CD4-positive, alpha-beta T cell treated with Interleukin-4 for 4 hours (primary cell): Measurements from ENCODE around the gene ZNF488.
"Not testable (repeated sequence)": the region's sequence is repeated elsewhere in the genome, so short reads cannot be mapped to it uniquely, and the experiment has no call there.

Experiments
- DNase-seq: peaks from one replicate; pipeline ENCODE4 v3.0.0-alpha.2; 2020

Gene ZNF488

DNA sequence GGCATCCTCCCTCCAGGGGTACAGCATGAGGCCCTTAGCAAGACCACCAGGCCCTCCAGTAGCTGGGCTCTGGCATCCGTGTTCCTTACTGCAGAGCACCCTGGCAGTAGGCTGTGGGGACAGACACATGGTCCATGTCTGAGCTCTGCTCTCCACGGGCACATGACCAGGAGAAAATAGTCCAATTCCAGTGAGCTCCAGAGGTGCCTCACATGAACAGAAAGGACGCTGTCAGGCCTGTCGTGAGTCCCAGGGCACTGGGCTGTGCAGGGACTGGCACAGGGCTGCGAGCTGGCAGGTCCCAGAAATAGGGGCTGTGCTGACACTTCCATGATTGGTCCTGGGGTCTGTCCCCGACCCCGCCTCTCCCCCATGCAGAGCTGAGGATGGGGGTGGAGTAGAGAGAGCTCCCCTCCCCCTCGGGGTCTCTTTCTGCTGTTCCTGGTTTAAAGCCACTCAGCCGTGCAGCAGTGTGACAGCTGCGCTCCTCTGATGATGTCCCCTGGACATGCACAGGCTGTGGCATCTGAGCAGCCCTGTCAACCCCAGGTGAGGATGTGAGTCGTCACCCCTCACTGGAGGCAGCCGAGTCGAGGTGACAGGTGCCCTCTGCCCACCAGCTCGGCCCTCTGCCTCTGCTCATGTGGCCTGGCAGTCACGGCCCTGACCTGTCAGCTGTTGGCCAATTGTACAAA, 25.2 kb upstream of the ZNF488 start:
- no peak for DNase-seq

DNA sequence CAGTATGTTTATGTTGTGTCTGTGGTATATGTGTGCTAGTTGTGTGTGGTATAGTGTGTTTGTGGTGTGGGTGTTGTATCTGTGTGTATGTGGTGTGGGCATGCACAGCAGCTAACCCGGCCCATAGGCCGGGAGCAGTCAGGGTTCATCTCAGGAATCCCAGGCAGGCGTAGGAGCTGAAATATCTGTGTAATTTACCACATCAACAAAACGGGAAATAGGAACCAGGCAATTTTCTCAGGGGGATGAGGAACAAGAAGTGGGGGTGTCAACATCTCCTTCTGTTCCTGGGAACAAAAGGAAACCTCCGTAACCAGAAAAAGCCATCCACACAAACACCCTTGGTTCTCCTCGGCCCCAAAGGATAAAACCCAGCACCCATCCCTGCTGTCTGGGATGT, 24.5 kb upstream of the ZNF488 start:
- no peak for DNase-seq

DNA sequence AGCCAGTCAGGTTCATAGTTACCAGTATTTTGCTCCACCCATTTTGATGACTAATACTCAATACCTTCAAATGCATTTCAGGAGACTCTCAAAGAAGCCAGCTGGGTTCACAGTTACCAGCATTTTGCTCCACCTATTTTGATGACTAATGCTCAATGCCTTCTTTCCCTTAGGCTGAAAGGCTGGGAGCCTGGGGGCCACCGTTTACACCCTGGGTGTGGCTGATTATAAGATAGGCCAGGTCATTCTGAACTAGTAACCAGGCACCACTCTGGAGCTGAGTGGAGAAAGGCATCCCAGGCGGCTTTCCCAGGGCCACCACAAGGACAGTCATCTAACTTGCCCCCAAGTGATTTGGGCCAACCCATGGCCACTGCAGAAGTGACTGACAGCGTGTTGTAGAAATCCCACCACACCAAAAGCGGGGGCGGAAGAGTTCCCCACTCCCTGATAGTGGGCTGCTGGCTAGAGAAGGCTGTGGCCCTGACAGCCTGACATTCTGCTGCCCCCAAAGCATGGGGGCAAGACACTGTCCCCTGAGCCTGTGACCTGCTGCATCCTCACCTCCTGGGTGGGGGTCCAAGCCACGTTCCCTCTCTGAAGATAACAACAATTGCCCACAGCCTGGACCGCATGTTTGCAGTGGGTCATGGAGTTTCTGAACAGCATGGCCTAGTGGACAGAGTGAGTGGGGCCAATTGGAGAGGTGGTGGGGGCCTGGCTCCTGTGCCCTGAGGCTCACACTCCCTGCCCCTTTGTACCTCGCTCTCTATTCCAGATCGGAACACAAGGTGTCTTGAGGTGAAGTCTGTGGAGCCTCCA, 23.0 kb upstream of the ZNF488 start:
- no peak for DNase-seq

DNA sequence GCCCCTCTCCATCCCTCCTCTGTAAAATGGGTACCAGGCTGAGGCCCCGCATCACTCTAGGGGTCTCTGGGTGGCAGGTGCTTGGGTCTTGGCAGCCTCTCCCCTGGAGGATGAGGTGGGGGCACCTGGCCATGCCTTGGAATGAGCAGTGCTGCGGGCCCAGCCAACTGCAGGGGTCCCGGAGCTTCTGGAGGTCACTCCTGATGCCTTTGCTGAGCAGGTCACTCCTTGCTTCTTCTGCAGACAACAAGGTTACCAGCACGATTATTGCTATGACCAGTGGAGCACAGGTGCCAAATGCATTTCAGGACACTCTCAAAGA, 22.4 kb upstream of the ZNF488 start:
- DNase-seq, result no peak

DNA sequence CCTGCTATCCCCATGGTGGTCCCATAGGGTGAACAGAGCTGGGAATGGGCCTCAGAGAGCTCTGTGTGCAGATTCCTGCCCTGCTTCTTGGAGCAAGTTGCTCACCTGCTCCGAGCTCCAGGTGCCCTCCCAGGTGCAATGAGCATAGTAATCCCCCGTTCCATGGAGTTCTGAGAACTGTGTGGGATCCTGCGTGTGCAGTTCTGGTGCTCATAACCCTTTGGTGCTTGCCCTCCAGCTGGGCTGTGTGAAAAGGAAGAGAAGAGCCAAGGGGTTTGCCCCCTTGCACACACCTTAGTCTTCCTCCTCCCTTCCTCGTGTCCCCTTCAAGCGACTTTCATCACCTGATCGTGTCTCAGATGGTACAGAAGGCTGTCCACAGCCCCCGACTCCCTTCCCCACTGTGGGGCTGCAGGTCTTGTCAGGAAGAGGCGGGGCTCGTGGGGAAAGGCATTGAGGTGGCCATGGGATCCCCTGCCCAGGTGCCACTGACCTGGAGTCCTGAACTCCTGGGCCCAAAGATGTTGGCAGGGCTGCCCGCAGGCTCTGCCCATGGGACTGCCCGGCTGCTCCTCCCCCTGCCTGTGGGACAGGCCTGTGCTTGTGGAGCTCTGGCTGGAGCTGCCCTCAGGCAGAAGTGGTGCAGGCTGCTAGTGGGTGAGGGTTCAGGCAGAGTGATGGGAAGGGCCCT, 21.9 kb upstream of the ZNF488 start:
- DNase-seq, result no peak

DNA sequence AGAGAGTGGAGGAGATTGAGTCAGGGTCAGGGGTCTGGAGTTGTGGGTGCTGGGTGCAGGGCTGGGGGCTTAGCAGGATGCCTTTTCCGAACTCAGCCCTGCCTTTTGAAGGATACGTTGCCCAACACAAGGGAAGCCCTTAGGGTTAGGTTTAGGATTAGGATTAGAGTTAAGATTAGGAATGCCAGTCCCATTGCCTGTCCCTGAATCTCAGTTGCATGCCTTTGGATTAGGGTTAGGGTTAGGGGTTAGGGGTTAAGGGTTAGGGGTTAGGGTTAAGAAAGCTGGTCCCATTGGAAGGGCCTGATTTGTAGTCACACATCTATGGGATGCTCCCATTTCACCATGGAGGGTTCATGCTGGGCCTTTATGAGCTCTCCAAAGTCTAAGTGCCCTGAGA, 20.8 kb upstream of the ZNF488 start:
- no peak for DNase-seq

DNA sequence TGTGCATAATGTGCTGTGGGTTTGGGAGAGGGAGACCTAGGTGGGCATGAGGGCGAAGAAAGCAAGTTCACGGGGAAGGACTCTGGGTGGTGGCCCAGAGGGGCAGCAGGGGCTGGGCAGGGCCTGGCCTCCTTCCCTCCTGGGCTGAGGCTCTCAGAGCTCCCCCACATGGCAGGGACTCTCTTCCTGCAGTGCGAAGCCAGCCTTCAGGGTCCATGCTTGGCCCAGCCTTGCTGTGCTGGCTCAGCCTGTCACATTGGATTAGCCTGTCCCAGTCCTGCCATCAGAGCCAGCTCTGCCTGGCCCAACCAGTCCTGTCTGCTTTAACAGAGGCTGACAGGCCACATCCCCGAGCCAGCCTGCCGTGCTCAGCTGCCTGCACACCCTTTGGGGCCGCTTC, 20.4 kb upstream of the ZNF488 start:
- DNase-seq, result no peak

DNA sequence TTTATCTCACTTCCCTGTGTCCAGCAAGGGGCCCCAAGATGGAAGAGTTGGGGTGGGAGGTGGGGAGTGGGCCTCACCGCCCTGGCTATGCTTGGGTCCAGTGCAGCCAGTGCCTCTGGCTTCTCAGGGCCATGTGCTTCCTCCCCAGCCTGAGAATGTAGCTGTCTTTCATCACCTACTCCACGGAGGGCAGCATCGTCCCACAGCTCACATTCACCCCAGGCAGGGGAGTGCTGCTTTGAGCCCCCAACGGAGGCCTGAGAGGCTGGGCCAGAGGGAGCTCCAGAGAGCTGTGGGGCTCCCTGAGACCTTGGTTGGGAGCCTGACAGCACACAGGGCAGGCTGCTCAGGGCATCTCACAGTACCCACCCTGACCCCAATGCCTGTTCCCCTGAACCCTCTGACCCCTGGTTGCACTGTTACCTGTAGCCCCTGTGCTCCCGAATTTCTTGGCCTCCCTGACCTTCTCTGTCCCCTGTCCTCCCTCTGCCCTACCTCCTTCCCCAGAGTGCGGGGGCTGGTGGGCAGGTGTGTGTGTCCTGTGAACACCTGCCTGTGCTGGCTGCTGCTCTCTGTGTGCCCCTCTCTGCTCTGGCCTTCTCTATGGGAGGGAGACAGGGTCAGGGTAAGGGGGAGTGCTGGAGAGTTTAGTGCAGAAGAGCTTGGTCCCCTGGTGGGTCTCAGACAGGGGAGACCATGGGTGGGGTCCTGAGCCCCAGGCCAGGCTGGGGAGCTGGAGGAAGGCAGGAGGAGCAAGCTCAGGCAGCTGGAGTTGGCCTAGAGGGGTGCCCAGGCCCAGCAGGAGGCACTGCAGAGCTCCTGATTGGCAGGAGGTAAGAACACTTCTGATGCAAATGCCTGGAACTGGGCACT, 19.6 kb upstream of the ZNF488 start:
- no peak for DNase-seq

DNA sequence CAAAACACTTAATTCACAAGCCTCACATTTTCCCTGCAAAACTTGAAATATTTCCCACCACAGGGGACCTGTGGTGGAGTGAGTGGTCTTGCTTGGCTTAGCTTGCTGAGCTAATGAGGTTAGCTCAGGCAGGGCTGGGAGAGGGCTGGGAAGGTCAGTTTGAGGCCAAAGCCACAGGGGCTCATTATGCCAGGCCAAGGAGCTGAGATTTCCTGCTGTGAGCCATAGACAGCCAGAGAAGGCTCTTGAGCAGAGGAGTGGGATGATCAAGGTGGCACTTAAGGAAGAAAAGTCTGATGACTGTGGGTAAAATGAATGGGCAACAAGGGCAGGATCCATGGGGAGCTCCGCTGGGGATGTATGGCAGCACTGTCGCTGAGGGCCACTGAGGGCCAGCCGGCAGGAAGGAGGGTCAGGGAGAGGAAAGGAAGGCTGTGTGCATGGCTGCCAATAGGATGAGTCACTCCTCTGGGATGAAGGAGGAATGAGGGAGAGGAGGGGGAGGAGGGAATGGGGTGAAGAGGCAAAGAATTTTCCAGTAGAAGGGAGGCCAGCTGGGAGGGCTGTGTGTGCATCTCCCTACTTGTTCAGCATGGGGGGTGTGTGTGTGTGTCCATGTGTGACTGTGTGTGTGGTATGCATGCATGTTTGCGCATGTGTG, 18.7 kb upstream of the ZNF488 start:
- no peak for DNase-seq

DNA sequence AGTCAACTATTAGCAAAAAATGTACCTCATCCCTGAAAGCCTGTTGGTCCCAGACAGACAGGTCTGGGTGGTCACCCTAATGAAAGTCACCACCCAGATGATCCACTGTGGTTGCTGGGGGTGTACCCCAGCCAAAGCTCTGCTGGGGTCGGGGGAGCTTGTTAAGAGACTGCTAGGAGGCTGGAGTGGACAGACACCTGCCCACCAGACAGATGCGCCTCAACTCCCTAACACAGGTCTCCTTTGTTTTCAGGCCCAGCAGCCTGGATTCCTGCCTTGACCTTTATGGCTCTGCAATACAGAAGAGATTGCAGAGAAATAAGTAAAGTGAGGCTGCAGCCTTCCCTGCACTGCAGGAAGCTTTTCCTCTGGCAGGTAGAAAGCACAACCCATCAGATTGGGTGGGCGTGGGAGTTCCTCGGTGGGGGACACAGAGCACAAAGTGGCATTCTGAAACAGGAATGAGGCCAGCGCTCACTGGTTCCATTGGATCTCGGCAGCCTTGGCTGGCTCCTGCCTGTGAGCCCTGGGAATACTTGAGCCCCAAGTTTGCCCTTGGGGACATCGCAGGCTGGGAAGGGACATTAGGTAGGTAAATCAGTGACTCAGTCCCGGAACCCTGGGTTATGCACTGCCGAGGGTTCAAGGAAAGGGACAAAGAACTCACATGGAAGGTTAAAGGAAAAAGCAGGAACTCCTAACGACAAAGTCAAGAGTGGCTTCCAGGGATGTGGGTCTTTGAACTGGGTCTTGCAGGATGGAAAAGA, 18.0 kb upstream of the ZNF488 start:
- DNase-seq, result no peak

DNA sequence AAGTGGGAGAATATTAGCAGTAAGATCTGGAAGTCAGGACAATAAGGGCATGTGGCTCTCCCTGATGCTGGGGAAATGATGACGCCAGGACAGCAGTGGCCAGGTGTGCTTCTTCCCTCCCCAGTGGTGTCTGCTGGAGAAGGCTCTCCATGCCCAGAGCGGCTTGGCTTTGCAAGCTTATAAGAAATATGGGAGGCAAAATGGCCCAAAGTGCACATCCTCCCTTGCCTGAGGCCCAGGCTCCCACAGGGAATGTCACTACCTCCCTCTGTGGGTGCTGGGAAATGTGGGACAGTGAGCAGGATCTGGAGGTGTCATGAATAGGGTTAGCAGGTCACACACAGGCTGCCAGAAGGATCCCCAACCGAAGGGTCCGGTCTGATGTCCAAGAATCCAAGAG, 17.1 kb upstream of the ZNF488 start:
- no peak for DNase-seq

DNA sequence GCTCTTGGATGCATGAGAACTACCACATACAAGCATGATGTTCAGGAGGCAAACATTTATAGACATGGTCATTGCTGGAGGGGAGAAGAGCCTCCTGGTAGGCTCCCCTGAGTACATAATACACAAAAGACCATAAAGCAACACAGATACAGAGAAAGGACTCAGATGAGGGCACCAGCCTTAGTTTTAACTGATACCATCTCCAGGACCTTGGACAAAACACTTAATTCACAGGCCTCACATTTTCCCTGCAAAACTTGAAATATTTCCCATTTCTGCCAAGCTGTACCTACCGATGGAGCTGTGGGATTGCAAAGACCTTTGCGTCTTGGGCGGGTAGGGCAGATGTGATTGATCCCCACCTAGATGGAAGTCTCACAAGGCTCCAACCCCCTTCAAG, 16.7 kb upstream of the ZNF488 start:
- no peak for DNase-seq

DNA sequence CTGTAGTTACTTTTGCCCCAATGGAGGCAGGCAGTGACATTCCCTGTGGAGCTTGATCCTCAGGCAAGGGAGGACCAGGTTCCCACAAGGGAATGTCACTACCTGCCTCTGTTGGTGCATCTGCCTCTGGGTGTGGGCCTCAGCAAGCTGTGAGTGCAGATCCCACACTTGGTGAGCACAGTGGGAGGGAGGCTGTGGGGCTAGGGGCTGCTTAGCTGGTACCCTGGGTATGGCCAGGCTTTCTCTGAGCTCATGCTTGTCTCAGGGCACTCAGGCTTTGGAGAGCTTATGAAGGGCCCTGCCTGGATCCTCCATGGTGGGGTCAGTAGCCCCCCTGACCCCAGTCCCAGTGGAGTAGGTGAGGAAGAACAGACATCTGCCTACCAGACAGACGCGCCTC, 16.2 kb upstream of the ZNF488 start:
- no peak for DNase-seq

DNA sequence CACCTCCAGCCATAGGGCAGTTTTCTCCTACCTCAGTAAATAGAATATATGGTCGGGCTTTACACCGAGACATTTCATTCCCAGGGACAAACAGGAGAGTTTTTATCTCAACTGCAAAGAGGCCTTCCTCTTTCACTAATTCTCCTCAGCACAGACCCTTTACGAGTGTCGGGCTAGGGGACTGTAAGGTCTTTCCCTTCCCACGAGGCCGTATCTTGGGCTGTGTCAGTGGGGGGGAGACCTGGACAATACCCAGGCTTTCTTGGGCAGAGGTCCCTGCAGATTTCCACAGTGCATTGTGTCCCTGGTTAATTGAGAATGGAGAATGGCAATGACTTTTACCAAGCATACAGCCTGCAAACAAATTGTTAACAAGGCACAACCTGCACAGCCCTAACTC, 13.2 kb upstream of the ZNF488 start:
- DNase-seq, result no peak

DNA sequence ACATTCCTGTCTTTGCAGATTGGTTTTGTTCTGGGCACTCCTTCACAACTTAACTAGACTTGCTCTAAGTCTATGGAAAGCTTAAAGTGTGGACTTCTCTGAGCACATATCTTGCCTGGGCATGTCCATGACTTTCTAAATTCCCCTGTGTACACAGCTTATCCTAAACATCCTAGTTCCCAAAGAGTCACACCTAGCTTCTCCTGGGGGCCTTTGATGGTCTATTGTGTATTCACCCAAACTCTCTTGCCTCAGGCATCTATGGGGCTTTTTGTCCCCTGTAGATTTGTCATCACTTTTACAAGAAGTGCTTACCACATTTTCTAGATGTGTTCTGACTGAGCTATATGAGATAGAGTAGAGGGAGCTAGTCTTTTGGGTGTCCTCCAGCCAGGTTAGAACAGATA, 12.2 kb upstream of the ZNF488 start:
- no peak for DNase-seq

DNA sequence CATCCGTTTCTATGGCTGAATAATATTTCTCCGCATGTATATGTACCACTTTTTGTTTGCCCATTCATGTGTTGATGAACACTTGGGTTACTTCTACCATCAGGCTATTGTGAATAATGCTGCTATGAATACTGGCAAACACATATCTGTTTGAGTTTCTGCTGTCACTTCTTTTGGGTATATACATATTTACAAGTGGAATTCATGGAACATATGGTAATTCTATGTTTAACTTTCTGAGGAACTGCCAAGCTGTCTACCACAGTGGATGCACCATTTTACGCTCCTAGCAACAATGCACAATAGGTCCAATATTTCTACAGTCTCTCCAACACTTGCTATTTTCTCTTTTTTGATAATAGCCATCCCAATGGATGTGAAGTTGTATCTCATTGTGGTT, 5.5 kb upstream of the ZNF488 start:
- no peak for DNase-seq

DNA sequence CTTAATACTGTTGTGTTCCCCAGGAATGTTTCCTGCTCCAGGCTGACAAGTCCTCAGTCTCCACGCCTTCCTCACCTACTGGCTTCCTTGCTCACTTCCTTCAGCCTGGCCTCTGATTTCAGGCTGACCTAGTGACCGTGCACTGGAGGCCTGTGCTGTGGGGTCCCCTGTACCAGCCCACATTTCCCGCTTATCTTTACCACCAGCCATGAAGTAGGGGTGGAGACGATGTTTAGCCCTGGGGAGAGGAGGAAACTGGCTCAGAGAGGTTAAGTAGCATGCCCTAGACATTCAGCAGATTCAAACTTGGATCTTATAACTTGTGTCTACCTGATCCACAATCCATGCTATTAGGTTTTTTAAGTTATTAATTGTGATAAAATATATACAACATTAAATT, 4.8 kb upstream of the ZNF488 start:
- no peak for DNase-seq

DNA sequence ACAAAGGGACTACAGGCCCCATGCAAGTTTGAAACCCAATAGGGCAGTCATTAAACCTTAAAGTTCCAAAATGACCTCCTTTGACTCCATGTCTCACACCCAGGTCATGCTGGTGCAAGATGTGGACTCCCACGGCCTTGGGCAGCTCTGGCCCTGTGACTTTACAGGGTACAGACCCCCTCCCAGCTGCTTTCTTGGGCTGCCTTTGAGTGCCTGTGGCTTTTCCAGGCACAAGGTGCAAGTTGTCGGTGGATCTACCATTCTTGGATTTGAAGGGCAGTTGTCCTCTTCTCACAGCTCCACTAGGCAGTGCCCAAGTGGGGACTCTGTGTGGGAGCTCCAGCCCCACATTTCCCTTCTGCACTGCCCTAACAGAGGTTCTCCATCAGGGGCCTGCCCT, 2.0 kb upstream of the ZNF488 start:
- DNase-seq, result not testable (repeated sequence)

DNA sequence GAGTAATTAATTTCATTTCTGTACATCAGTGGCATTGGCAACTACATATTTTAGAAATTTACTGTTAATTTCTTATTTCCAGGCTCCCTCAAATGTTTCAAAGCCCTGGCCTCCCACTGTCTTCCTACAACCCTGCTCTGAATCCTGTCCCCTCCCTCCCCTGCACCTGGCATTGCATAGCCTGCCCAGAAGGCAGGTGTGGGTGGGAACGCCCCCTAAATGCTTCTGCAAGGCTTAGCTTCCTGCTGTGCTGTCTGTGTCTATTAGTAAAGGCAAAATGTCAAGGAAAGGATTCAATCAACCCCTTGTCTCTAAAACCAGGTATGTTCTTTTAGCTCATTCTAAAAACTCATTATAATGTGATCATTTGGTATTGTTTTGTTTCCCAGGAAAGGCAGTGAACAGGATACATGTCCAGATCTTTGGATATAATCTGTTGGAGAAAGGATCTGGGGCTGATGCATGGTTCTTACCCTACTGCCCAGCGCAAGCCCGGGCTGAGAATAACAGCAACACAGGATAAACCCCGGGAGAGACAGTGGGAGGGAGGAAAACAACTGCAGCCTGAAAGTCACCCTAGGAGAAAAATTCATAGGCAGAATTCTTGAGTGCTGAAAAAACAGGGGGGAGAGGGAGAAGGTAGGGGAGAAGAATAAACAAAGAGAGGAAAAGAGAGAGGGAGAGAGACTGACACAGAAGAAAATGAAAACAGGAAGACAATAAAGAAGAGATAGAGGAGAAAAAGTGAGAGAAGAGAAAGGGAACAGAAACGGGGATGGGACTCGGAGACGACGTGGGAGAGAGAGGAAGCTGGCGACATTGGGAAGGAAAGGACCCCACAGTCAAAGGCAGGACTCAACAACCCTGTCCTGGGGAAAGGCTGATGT, 589 bp downstream of the ZNF488 start:
- DNase-seq, result no peak

DNA sequence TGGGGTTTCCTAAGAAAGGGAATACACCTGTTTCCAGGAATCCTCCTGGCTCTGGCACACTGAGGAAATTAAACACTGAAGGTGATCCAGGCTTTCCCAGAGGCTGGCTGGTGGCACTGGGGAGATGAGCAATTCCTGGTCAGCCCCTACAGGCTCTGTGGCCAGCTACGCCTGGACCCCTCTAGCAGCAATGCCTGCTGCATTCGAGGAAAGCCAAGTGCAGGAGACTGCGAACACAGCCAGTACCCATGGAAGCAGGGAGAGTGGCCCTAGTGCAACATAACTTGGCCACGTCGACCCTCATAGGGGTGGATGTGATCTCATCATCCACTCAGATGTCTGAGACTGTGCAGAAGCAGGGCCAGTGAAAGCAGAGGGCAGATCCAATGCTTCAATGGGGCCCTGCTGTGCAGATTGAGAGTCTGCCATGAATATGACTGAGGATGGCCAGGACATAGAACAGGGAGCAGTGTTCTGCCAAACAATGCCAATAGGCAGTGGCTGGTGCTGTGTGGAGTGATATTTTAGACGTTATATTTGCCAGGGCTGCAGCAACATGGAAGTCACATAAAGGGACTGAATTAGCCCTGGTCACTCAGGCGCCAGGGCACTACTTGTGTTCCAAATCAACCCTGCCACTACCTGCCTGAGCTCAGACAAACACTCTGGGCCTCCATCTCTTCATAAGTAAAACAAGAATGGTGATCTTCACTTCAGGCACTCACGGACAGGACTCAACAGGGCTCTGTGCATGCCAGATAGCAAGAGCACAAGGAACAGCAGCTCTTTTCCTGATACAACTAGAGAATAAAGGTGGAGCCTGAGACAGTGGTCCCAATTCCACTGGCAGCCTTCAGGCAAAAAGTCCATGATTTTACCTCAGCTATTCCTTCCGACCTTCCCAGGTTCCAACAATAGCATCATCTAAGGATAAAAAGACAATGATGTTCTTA, 2.4 kb downstream of the ZNF488 start:
- no peak for DNase-seq
